Measurements from ENCODE around the gene TRUB1. TPM values are rescaled to one million over a fixed set of nuclear protein-coding genes. Genes with fewer than 3 reads are reported as not detected.

The TRUB1 gene
- total and polyA plus RNA-seq, 2 of the 4 experiments (the other 2 are of a cell fraction): 9.1 to 17.9 TPM

DNA sequence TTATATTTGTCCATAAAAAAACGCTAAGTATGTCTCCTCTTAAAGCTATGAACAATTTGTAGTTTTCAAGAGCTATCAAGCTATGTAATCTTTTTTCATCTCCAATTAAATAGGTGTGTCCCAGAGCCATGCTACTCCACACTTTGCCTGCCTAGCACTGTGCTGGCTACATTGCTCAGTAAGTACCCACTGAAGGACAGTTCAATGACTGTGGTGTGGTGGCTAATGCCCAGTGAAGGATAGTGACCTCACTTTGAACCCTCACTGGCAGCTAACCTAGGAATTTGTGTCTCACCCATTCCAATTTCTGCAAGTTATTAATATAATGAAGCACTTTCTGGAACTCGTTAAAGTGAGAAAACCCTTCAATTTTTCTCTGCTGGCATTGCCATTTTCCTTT is 14.4 kb upstream of the TRUB1 start:
- no peak overlapping the region for H2AK5ac ChIP-seq (ENCODE audit: low read depth, low read length)
- CTCF ChIA-PET: no interaction called here
- no TSS peak for BruUV-seq (replicated peaks)
- H2AK9ac ChIP-seq (replicated peaks; ENCODE audit: low read depth, low read length, poor library complexity): no peak overlapping the region
- no peak overlapping the region for H3K18ac ChIP-seq (ENCODE audit: low read depth, low read length)
- no peak overlapping the region for H3K9ac ChIP-seq (ENCODE audit: low read depth, low read length)
- no peak overlapping the region for H2BK5ac ChIP-seq (ENCODE audit: low read depth, low read length, poor library complexity, severe bottlenecking)
- H3K4me2 ChIP-seq (ENCODE audit: low read depth, low read length): no peak overlapping the region
- no peak overlapping the region for H2AFZ ChIP-seq (replicated peaks; ENCODE audit: low read length, poor library complexity)
- no CpG with 5 or more reads among the region's 2 CpGs for WGBS, 2 experiments (ENCODE audit: extremely low coverage in 2 of 2, insufficient read length in 1 of 2)
- peaks cover 3% of the 10 kb centered on the region for H3K4me1 ChIP-seq (ENCODE audit: control insufficient read depth, insufficient read depth, low read length)
- H3K36me3 ChIP-seq (ENCODE audit: control insufficient read depth, insufficient read depth, low read length): no peaks in the 10 kb centered on the region
- no peak overlapping the region for H4K8ac ChIP-seq (ENCODE audit: low read depth in 2 of 2, low read length in 2 of 2)
- DNase-seq (no peak), ATAC-seq (ENCODE audit: low read depth) (no peak)
- H3K27me3 ChIP-seq (ENCODE audit: control insufficient read depth, insufficient read depth, low read length): no peaks in the 10 kb centered on the region; the same call in 1 of the 2 replicates
- no peak overlapping the region for H2BK120ac ChIP-seq (ENCODE audit: low read depth, low read length)
- no peak overlapping the region for H4K91ac ChIP-seq (ENCODE audit: insufficient read depth, low read depth, low read length)
- H3K14ac ChIP-seq (replicated peaks; ENCODE audit: low read depth, low read length): no peak overlapping the region
- H2BK20ac ChIP-seq (ENCODE audit: low read depth, low read length): no peak overlapping the region
- in situ Hi-C loops (cut with MboI; ENCODE audit: low sequenced_read_pairs): no loop called here
- H4K20me1 ChIP-seq (ENCODE audit: insufficient read depth, low read length): no peaks in the 10 kb centered on the region
- no peak overlapping the region for H4K5ac ChIP-seq (ENCODE audit: low read depth, low read length)
- POLR2A ChIA-PET (ENCODE audit: unreplicated experiment): no interaction called here
- intact Hi-C loops (cut with micrococcal nuclease): no loop called here
- no peaks in the 10 kb centered on the region for H3K79me1 ChIP-seq (ENCODE audit: low read depth in 1 of 2, low read length in 2 of 2)
- no peak overlapping the region for H3K4me3 ChIP-seq (ENCODE audit: insufficient read depth, low read depth, low read length)
- no peak overlapping the region for H2BK15ac ChIP-seq (ENCODE audit: low read depth, low read length)
- no peak overlapping the region for H3K27ac ChIP-seq (ENCODE audit: insufficient read depth, low read length)
- dilution Hi-C loops (cut with HindIII; ENCODE audit: low sequenced_read_pairs, unreplicated experiment): no loop called here
- H3K23ac ChIP-seq (ENCODE audit: low read depth, low read length): no peak overlapping the region
- H3K9me3 ChIP-seq (ENCODE audit: control insufficient read depth, insufficient read depth, low read length): no peaks in the 10 kb centered on the region
- no peak overlapping the region for H3K56ac ChIP-seq (ENCODE audit: extremely low read depth, insufficient read depth, low read length)
- H3K9me1 ChIP-seq (ENCODE audit: insufficient read depth, low read length): no peaks in the 10 kb centered on the region
- TF ChIP-seq RFX5 (IDR thresholded peaks at IDR 0.05; ENCODE audit: low read depth, low read length) (no peak), RCOR1 (IDR thresholded peaks at IDR 0.05; ENCODE audit: insufficient replicate concordance, low read length) (no peak), POLR2A (IDR thresholded peaks at IDR 0.05; ENCODE audit: low read depth, low read length) (no peak), SMC3 (IDR thresholded peaks at IDR 0.05; ENCODE audit: low read depth, low read length) (no peak), MAFK (IDR thresholded peaks at IDR 0.05; ENCODE audit: low read depth, low read length) (no peak), CHD1 (IDR thresholded peaks at IDR 0.05; ENCODE audit: low read depth, low read length) (no peak), MXI1 (IDR thresholded peaks at IDR 0.05; ENCODE audit: borderline replicate concordance, low read depth, low read length) (no peak), NFE2L2 (IDR thresholded peaks at IDR 0.05; ENCODE audit: low read depth, low read length) (no peak), RAD21 (IDR thresholded peaks at IDR 0.05; ENCODE audit: low read length) (no peak), BHLHE40 (IDR thresholded peaks at IDR 0.05; ENCODE audit: low read depth, low read length) (no peak), FOS (IDR thresholded peaks at IDR 0.05; ENCODE audit: low read depth, low read length) (no peak), CEBPB (IDR thresholded peaks at IDR 0.05; ENCODE audit: low read depth, low read length) (no peak), MAZ (IDR thresholded peaks at IDR 0.05; ENCODE audit: borderline replicate concordance, low read depth, low read length) (no peak)
- TF ChIP-seq, protein P1, sequence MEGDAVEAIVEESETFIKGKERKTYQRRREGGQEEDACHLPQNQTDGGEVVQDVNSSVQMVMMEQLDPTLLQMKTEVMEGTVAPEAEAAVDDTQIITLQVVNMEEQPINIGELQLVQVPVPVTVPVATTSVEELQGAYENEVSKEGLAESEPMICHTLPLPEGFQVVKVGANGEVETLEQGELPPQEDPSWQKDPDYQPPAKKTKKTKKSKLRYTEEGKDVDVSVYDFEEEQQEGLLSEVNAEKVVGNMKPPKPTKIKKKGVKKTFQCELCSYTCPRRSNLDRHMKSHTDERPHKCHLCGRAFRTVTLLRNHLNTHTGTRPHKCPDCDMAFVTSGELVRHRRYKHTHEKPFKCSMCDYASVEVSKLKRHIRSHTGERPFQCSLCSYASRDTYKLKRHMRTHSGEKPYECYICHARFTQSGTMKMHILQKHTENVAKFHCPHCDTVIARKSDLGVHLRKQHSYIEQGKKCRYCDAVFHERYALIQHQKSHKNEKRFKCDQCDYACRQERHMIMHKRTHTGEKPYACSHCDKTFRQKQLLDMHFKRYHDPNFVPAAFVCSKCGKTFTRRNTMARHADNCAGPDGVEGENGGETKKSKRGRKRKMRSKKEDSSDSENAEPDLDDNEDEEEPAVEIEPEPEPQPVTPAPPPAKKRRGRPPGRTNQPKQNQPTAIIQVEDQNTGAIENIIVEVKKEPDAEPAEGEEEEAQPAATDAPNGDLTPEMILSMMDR (conservative IDR thresholded peaks at IDR 0.05; ENCODE audit: low read depth, low read length): no peak
- TF ChIP-seq, protein P2, sequence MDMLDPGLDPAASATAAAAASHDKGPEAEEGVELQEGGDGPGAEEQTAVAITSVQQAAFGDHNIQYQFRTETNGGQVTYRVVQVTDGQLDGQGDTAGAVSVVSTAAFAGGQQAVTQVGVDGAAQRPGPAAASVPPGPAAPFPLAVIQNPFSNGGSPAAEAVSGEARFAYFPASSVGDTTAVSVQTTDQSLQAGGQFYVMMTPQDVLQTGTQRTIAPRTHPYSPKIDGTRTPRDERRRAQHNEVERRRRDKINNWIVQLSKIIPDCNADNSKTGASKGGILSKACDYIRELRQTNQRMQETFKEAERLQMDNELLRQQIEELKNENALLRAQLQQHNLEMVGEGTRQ (IDR thresholded peaks at IDR 0.05; ENCODE audit: low read depth, low read length): no peak
- TF ChIP-seq, protein P3, sequence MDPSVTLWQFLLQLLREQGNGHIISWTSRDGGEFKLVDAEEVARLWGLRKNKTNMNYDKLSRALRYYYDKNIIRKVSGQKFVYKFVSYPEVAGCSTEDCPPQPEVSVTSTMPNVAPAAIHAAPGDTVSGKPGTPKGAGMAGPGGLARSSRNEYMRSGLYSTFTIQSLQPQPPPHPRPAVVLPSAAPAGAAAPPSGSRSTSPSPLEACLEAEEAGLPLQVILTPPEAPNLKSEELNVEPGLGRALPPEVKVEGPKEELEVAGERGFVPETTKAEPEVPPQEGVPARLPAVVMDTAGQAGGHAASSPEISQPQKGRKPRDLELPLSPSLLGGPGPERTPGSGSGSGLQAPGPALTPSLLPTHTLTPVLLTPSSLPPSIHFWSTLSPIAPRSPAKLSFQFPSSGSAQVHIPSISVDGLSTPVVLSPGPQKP (IDR thresholded peaks at IDR 0.05; ENCODE audit: borderline replicate concordance, low read depth, low read length): no peak
- H3K4ac ChIP-seq (ENCODE audit: low read depth, low read length): no peak overlapping the region
